Lower leg skin (tissue), 4 donors: ENCODE data around the gene MCM10. TPM values are rescaled to one million over a fixed set of nuclear protein-coding genes. Genes with fewer than 3 reads are reported as not detected.

ENCODE experiments used
- DNase-seq, 2 donors: peaks; one replicate each; pipeline ENCODE4 v3.0.0-alpha.2; 2019; ENCODE audit warnings: low spot score in 2 of 2
- H3K4me3 ChIP-seq: fragments of 200-600 bp; sonication (generic); 2 replicates; pipeline ENCODE4 v1.5.1; 2017; ENCODE audit warnings: mild to moderate bottlenecking, low read depth; ENCODE audit not compliant: poor library complexity, severe bottlenecking
- POLR2A ChIP-seq, 2 donors: fragments of 450-650 bp; IDR thresholded peaks; one replicate each; pipeline ENCODE4 v1.6.1; 2016 to 2017; ENCODE audit warnings: antibody characterized with exemption in 2 of 2, mild to moderate bottlenecking in 1 of 2, moderate library complexity in 1 of 2
- WGBS, 2 donors: methylation state at CpG; one replicate each; pipeline ENCODE4 v1.1.5; 2018; 5-methylcytosine and 5-hydroxymethylcytosine counted together
- intact Hi-C: fragments of 100-400 bp; cut with DNase I; formaldehyde crosslinking; loops from one replicate; pipeline ENCODE4 v1.15.0; 2023; ENCODE audit warnings: low total_unique reads
- total RNA-seq, 4 donors: library from RNA; depleted of rRNA; stranded (reverse); fragments of >200 nt; gene quantifications; one replicate each; pipeline ENCODE4 v1.1.0, GENCODE V29; 2016
- TF ChIP-seq, protein P1 (sequence below), 3 donors: fragments of 450-650 bp; IDR thresholded peaks; one replicate each; pipeline ENCODE4 v1.5.1; 2016; ENCODE audit warnings: antibody characterized with exemption in 3 of 3, mild to moderate bottlenecking in 3 of 3, moderate library complexity in 2 of 3

Gene MCM10
- total RNA-seq, 4 donors from 2014 or later: 0.08 to 1.5 (median 0.38) TPM

DNA sequence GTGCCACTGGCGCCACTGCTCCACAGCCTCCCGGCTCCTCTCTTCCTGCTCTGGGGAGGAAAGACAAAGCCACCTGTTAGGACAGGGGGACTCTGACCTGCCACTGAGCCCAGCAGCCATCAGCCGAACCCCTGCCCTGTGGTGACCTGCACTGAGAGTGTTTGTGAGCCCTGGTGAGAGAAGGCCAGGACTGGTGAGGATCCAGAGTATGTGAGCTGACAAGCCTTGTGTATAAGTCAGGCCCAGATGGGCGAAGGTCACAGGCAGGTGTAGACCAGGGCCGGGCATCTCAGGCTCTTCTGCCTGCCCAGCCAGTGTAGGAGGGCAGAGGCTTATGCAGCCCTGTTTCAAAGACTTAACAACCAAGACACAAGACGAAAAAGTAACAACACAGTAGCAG, 60.8 kb downstream of the MCM10 start:
- no peak overlapping the region for H3K4me3 ChIP-seq
- intact Hi-C loops: no loop called here
- TF ChIP-seq, protein P1, sequence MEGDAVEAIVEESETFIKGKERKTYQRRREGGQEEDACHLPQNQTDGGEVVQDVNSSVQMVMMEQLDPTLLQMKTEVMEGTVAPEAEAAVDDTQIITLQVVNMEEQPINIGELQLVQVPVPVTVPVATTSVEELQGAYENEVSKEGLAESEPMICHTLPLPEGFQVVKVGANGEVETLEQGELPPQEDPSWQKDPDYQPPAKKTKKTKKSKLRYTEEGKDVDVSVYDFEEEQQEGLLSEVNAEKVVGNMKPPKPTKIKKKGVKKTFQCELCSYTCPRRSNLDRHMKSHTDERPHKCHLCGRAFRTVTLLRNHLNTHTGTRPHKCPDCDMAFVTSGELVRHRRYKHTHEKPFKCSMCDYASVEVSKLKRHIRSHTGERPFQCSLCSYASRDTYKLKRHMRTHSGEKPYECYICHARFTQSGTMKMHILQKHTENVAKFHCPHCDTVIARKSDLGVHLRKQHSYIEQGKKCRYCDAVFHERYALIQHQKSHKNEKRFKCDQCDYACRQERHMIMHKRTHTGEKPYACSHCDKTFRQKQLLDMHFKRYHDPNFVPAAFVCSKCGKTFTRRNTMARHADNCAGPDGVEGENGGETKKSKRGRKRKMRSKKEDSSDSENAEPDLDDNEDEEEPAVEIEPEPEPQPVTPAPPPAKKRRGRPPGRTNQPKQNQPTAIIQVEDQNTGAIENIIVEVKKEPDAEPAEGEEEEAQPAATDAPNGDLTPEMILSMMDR (IDR thresholded peaks at IDR 0.05): no peak
- no peak for TF ChIP-seq POLR2A (IDR thresholded peaks at IDR 0.05)
- 89 to 91% methylated on average over 5 to 6 of the region's 6 CpGs for WGBS, 2 donors
- peak in 1 of 2 donors; percentile 79 for DNase-seq

DNA sequence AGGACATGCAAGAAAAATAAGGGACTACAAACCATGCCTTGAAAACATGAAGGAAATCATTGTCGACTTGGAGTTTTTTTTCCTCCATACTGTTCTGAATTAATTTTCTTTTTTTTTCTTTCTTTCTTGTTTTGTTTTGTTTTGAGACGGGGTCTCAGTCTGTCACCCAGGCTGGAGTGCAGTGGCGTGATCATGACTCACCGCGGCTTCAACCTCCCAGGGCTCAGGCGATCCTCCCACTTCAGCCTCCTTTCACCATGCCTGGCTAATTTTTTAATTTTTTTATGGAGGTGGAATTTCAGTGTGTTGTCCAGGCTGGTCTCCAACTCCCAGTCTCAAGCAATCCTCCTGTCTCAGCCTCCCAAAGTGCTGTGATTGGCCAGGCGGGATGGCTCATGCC, 61.2 kb downstream of the MCM10 start:
- DNase-seq: peak in 1 of 2 donors; percentile 20
- TF ChIP-seq, protein P1 (IDR thresholded peaks at IDR 0.05): no peak
- no peak for TF ChIP-seq POLR2A (IDR thresholded peaks at IDR 0.05)
- WGBS, 2 donors: 92 to 93% methylated on average over 7 of the region's 7 CpGs
- intact Hi-C loops: no loop called here
- H3K4me3 ChIP-seq: no peak overlapping the region

DNA sequence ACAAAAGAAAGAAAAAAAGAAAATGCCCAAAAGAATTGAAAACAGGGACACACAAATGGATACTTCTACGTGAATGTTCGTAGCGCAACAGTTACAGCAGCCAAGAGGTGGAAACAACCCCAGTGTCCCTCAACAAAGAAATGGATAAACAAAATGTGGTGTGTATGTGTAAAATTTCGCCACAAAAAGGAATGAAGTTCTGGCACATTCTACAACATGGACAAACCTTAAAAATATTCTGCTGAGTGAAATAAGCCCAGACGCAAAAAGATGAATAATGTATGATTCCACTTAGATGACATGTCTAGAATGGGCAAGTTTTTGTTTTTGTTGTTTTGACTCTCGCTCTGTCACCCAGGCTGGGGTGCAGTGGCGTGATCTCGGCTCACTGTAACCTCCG, 61.9 kb downstream of the MCM10 start:
- no peak for DNase-seq
- no peak overlapping the region for H3K4me3 ChIP-seq
- intact Hi-C loops: no loop called here
- TF ChIP-seq POLR2A (IDR thresholded peaks at IDR 0.05): no peak
- TF ChIP-seq, protein P1 (IDR thresholded peaks at IDR 0.05): no peak
- 91 to 92% methylated on average over 9 of the region's 9 CpGs for WGBS, 2 donors

DNA sequence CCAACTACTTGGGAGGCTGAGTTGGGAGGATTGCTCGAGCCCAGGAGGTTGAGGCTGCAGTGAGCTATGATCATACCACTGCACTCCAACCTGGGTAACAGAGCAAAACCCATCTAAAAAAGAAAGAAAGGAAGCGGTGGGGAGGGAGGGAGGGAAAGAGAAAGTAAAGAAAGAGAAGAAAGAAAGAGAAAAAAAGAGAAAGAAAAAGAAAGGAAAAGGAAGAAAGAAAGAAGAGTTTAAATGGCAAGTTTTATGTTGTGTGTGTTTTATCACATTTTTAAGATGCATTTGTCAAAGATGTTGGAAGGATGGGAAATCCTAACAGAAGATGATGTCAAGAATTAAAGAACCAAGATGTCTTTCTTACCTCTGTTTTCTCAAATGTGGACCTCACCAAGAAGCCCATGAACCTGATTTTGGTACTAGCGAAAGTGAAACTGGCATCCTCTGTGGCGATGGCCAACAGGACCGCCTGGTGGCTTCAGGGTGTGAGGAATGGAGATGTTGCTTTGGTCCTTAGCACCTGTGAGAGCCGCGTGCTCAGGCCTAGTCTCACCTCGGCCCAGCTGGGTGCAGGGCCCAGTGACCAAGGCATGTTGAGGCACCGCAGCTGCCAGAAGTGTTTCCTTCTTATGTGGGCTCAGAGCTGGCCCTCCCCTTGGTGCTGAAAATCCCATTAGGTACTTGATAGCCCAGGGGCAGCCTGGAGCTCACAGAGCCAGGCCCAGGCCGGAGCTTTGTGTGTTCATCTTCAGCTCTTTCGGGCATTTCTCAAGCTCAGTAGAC, 63.0 kb downstream of the MCM10 start:
- no peak for TF ChIP-seq POLR2A (IDR thresholded peaks at IDR 0.05)
- TF ChIP-seq, protein P1 (IDR thresholded peaks at IDR 0.05): no peak
- intact Hi-C loops: no loop called here
- no peak overlapping the region for H3K4me3 ChIP-seq
- DNase-seq: peak in 1 of 2 donors; percentile 65
- 89 to 94% methylated on average over 11 of the region's 11 CpGs for whole genome bisulfite sequencing, 2 donors

DNA sequence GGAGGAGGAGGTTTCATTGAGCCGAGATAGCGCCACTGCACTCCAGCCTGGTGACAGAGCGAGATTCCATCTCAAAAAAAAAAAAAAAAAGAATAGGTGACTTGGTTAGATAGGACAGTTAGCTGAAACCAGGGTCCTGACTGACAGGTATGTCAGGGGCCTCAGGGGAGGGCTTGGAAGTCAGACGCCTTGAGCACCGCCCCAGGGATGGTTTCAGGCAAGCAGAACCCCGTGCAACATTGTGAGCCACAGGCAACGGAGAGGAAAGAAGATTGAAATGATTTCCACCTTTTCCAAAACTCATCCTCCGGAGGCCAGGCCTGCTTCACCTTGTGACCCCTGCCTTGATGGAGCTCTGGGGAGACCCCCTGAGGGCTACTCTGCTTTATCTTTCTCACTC, 64.2 kb downstream of the MCM10 start:
- intact Hi-C loops: no loop called here
- no peak for DNase-seq
- TF ChIP-seq POLR2A (IDR thresholded peaks at IDR 0.05): no peak
- TF ChIP-seq, protein P1 (IDR thresholded peaks at IDR 0.05): no peak

More for the DNA sequence above, 64.2 kb downstream of the MCM10 start:
- H3K4me3 ChIP-seq: no peak overlapping the region
- 90 to 94% methylated on average over 8 of the region's 8 CpGs for WGBS, 2 donors
